HG02610 (cell line): Measurements from ENCODE around the gene YDJC.
"Not testable (repeated sequence)": the region's sequence is repeated elsewhere in the genome, so short reads cannot be mapped to it uniquely, and the experiment has no call there.

ENCODE experiments used
- ATAC-seq: cut with Tn5 transposase; IDR thresholded peaks from one replicate; pipeline ENCODE4 v1.9.1; 2021; ENCODE audit warnings: mild to moderate bottlenecking, moderate library complexity; ENCODE audit not compliant: unreplicated experiment

The YDJC gene

GRCh38 chr22:21632931-21633330 is 3.1 kb upstream of the YDJC start:
- ATAC-seq, result no peak

GRCh38 chr22:21632237-21632895 is 2.5 kb upstream of the YDJC start, which contains the start of gene CCDC116:
Gene CCDC116 (plus strand): TSS chr22:21632760. CDS start chr22:21633182, 422 bp downstream.
- ATAC-seq, result no peak

- no peak for ATAC-seq
These were observed 1.2 kb upstream of the YDJC start for GRCh38 chr22:21631025-21631424.

- ATAC-seq, result no peak
These were observed 1.2 kb downstream of the YDJC start for GRCh38 chr22:21628386-21629254.

- ATAC-seq, result no peak
These were observed 2.9 kb downstream of the YDJC start for GRCh38 chr22:21626735-21627469.

- ATAC-seq, result no peak
These were observed 3.6 kb downstream of the YDJC start for GRCh38 chr22:21626073-21626734.

GRCh38 chr22:21624880-21625791 is 4.7 kb downstream of the YDJC start:
- ATAC-seq, result no peak

GRCh38 chr22:21624120-21624879 is 5.5 kb downstream of the YDJC start:
- no peak for ATAC-seq

GRCh38 chr22:21623648-21623970 is 6.2 kb downstream of the YDJC start:
- no peak for ATAC-seq

GRCh38 chr22:21622919-21623647 is 6.7 kb downstream of the YDJC start:
- no peak for ATAC-seq

- ATAC-seq, result no peak
These were observed 7.6 kb downstream of the YDJC start for GRCh38 chr22:21622011-21622918.

- ATAC-seq, result no peak
These were observed 8.8 kb downstream of the YDJC start for GRCh38 chr22:21621025-21621424.

- not testable (repeated sequence) for ATAC-seq
These were observed 12.5 kb downstream of the YDJC start for GRCh38 chr22:21617337-21617736.

- no peak for ATAC-seq
These were observed 14.1 kb downstream of the YDJC start for GRCh38 chr22:21615731-21616130.

GRCh38 chr22:21613553-21614233 is 16.1 kb downstream of the YDJC start:
- ATAC-seq, result no peak

- ATAC-seq, result no peak
These were observed 17.0 kb downstream of the YDJC start for GRCh38 chr22:21612858-21613257.
